SK-N-SH (cell line): ENCODE measurements around the gene RBMS3. TPM values are rescaled to one million over a fixed set of nuclear protein-coding genes. Genes with fewer than 3 reads are reported as not detected.

Source experiments
- CTCF ChIA-PET: fragments of 300-600, 350-600 bp; formaldehyde crosslinking; extraction: SDS; loops from one replicate; lab custom pipeline; 2021; lab: Yijun Ruan, JAX
- POLR2A ChIA-PET: fragments of 350-600 bp; sonication (Branson Sonifier 250); formaldehyde crosslinking; extraction: SDS; loops from one replicate; lab custom pipeline; 2020; ENCODE audit warnings: antibody characterized with exemption, inconsistent platforms; lab: Yijun Ruan, JAX
- DNase-seq: peaks from one replicate; pipeline ENCODE4 v3.0.0; 2012
- H2AFZ ChIP-seq: fragments of 200-600 bp; sonication (generic); 2 replicates; pipeline ENCODE4 v1.8.1; 2016; ENCODE audit warnings: antibody characterized with exemption, mild to moderate bottlenecking, low read depth
- H3F3A ChIP-seq: fragments of 200-600 bp; sonication (generic); replicated peaks from 2 replicates; pipeline ENCODE3; 2016; ENCODE audit warnings: antibody characterized with exemption, mild to moderate bottlenecking; ENCODE audit not compliant: insufficient read depth
- H3K27ac ChIP-seq, 2 experiments: fragments of 200-500 bp in 1 of 2; fragments of 200-600 bp in 1 of 2; sonication (Bioruptor generic) in 1 of 2; sonication (generic), shearing (Covaris generic) in 1 of 2; 2 replicates each; pipeline versions ENCODE4 v1.5.1 to v1.6.1; 2014 to 2016; ENCODE audit warnings: low read depth in 2 of 2, inconsistent platforms in 1 of 2, low read length in 1 of 2, mild to moderate bottlenecking in 1 of 2, mixed read lengths in 1 of 2
- H3K27me3 ChIP-seq: fragments of 200-600 bp; sonication (generic), shearing (Covaris generic); 2 replicates; pipeline ENCODE4 v1.6.1; 2016; ENCODE audit warnings: mixed run types; ENCODE audit not compliant: insufficient read depth
- H3K36me3 ChIP-seq, 2 experiments: fragments of 200-500 bp in 1 of 2; fragments of 200-600 bp in 1 of 2; sonication (Bioruptor generic) in 1 of 2; sonication (generic) in 1 of 2; replicated peaks in 1 of 2; 2 replicates each; pipeline versions ENCODE3 to v1.5.1; 2014 to 2016; ENCODE audit warnings: low read length in 1 of 2, mild to moderate bottlenecking in 1 of 2; ENCODE audit not compliant: insufficient read depth in 2 of 2, control insufficient read depth in 1 of 2
- H3K4me1 ChIP-seq, 2 experiments: fragments of 200-500 bp in 1 of 2; fragments of 200-600 bp in 1 of 2; sonication (Bioruptor generic) in 1 of 2; sonication (generic), shearing (Covaris generic) in 1 of 2; 2 replicates each; pipeline versions ENCODE4 v1.5.1 to v1.6.1; 2014 to 2016; ENCODE audit warnings: low read depth in 1 of 2, low read length in 1 of 2, mixed run types in 1 of 2; ENCODE audit not compliant: insufficient read depth in 2 of 2, control insufficient read depth in 1 of 2
- H3K4me2 ChIP-seq: fragments of 200-600 bp; sonication (generic), shearing (Covaris generic); 2 replicates; pipeline ENCODE4 v1.6.1; 2017; ENCODE audit warnings: mixed run types
- H3K4me3 ChIP-seq, 2 experiments: fragments of 200-500 bp in 1 of 2; fragments of 200-600 bp in 1 of 2; sonication (Bioruptor generic) in 1 of 2; sonication (generic), shearing (Covaris generic) in 1 of 2; 2 replicates each; pipeline versions ENCODE4 v1.5.1 to v1.8.1; 2014 to 2016; ENCODE audit warnings: low read depth in 2 of 2, inconsistent platforms in 1 of 2, low read length in 1 of 2, mild to moderate bottlenecking in 1 of 2, mixed read lengths in 1 of 2, moderate library complexity in 1 of 2
- H3K79me2 ChIP-seq: fragments of 200-600 bp; sonication (generic); 2 replicates; pipeline ENCODE4 v1.8.1; 2017; ENCODE audit warnings: mild to moderate bottlenecking; ENCODE audit not compliant: insufficient read depth
- H3K9ac ChIP-seq: fragments of 200-600 bp; sonication (generic); 2 replicates; pipeline ENCODE4 v1.6.1; 2017; ENCODE audit warnings: mixed run types
- H3K9me2 ChIP-seq: fragments of 200-600 bp; sonication (generic); 2 replicates; pipeline ENCODE4 v1.6.1; 2017; ENCODE audit warnings: mixed run types
- H3K9me3 ChIP-seq: fragments of 200-600 bp; sonication (generic); 2 replicates; pipeline ENCODE4 v1.6.1; 2017; ENCODE audit warnings: mixed run types, mild to moderate bottlenecking, moderate library complexity
- H4K20me1 ChIP-seq: fragments of 200-600 bp; sonication (generic); 2 replicates; pipeline ENCODE4 v1.6.1; 2017; ENCODE audit warnings: mild to moderate bottlenecking, mixed run types; ENCODE audit not compliant: insufficient read depth
- CHD2 ChIP-seq: fragments of 150-350 bp; IDR thresholded peaks from 2 replicates; pipeline ENCODE4 v1.6.1; 2018; ENCODE audit warnings: low read length; ENCODE audit not compliant: partially characterized antibody
- CTCF ChIP-seq: fragments of 200-600 bp; sonication (generic); IDR thresholded peaks from 2 replicates; pipeline ENCODE4 v1.6.1; 2017; ENCODE audit warnings: antibody characterized with exemption, mild to moderate bottlenecking, moderate library complexity
- ELF1 ChIP-seq: IDR thresholded peaks from 2 replicates; pipeline ENCODE4 v1.4.0; 2012
- EZH2phosphoT487 ChIP-seq: fragments of 200-600 bp; sonication (generic); IDR thresholded peaks from 2 replicates; pipeline ENCODE4 v1.6.1; 2017; ENCODE audit warnings: low read depth, mixed run types, mild to moderate bottlenecking, antibody characterized with exemption, moderate library complexity, borderline replicate concordance
- GABPA ChIP-seq: IDR thresholded peaks from 2 replicates; pipeline ENCODE4 v1.4.0; 2012; ENCODE audit warnings: low read depth, mild to moderate bottlenecking
- GATA2 ChIP-seq: sonication (generic); formaldehyde crosslinking; IDR thresholded peaks from 2 replicates; pipeline ENCODE4 v1.5.0; 2020; ENCODE audit warnings: mild to moderate bottlenecking, missing genetic modification reagents
- MAX ChIP-seq: IDR thresholded peaks from 2 replicates; pipeline ENCODE4 v1.4.0; 2012; ENCODE audit warnings: low read depth
- MEF2A ChIP-seq: IDR thresholded peaks from 2 replicates; pipeline ENCODE4 v1.4.0; 2012; ENCODE audit warnings: low read depth, borderline replicate concordance
- NFIC ChIP-seq: IDR thresholded peaks from 2 replicates; pipeline ENCODE4 v1.4.0; 2012; ENCODE audit warnings: borderline replicate concordance
- NRF1 ChIP-seq: IDR thresholded peaks from 2 replicates; pipeline ENCODE4 v1.6.1; 2012; ENCODE audit warnings: low read depth, mild to moderate bottlenecking, low read length
- PBX3 ChIP-seq: IDR thresholded peaks from 2 replicates; pipeline ENCODE4; 2012
- SMC3 ChIP-seq: IDR thresholded peaks from 2 replicates; pipeline ENCODE4 v1.6.1; 2012; ENCODE audit warnings: low read depth, low read length, improper control_type of control experiment
- USF2 ChIP-seq: fragments of 150-350 bp; IDR thresholded peaks from 2 replicates; pipeline ENCODE4 v1.6.1; 2017; ENCODE audit warnings: antibody characterized with exemption, low read length, low read depth, borderline replicate concordance
- YY1 ChIP-seq: IDR thresholded peaks from 2 replicates; pipeline ENCODE4 v1.4.0; 2012; ENCODE audit warnings: low read depth, mild to moderate bottlenecking
- ZBTB33 ChIP-seq: IDR thresholded peaks from 2 replicates; pipeline ENCODE4 v1.4.0; 2012; ENCODE audit warnings: low read depth, borderline replicate concordance
- WGBS: methylation state at CpG from one replicate; pipeline ENCODE4 v1.1.6; 2017; ENCODE audit warnings: low lambda C conversion rate; 5-methylcytosine and 5-hydroxymethylcytosine counted together
- polyA plus RNA-seq, 3 experiments: library from polyadenylated mRNA; depleted of rRNA; stranded (reverse); fragments of >200 nt; gene quantifications; 2 replicates each; pipeline ENCODE4 v1.2.3, GENCODE V29; 2012

The RBMS3 gene
- polyA plus RNA-seq, 1 of the 3 experiments (the other 2 are of a cell fraction): 8.2 TPM

- TF ChIP-seq PBX3: no peak
- no peak for TF ChIP-seq GABPA
- no peak for TF ChIP-seq ZBTB33
- no peak for TF ChIP-seq MAX
- Histone ChIP-seq H3K9ac (no peak overlapping the region), H3K79me2 (peaks cover 8% of the 10 kb centered on the region), H3K27ac (peak overlapping the region in 1 of 2 experiments; percentile 13; a peak in 1 of 4 replicates), H3K36me3 (peaks cover 0 to 8% of the 10 kb centered on the region in 2 experiments), H3K9me2 (no peaks in the 10 kb centered on the region), H2AFZ (no peak overlapping the region), H3K4me3 (no peak overlapping the region), H3K27me3 (no peaks in the 10 kb centered on the region), H3K4me1 (no peaks in the 10 kb centered on the region; a peak in 1 of 4 replicates), H3K4me2 (no peak overlapping the region), H3K9me3 (no peaks in the 10 kb centered on the region), H4K20me1 (no peaks in the 10 kb centered on the region), H3F3A (no peaks in the 10 kb centered on the region)
- ChIA-PET POLR2A (no interaction called here), CTCF (interaction anchor here (1.1 to 2.0 kb wide), 2 partner anchors 13 to 20 kb away, joined by 4 read pairs; no protein-coding TSS in a partner anchor)
- DNase-seq: no peak
Observed at GRCh38 chr3:29545615-29546014, 264.7 kb downstream of the RBMS3 start.

- Histone ChIP-seq H3K36me3 (peaks cover 7 to 18% of the 10 kb centered on the region in 2 experiments), H3F3A (peaks cover 9% of the 10 kb centered on the region), H3K4me1 (peaks cover 9 to 13% of the 10 kb centered on the region in 2 experiments; a peak in 3 of 4 replicates), H3K27me3 (no peaks in the 10 kb centered on the region), H2AFZ (no peak overlapping the region), H4K20me1 (no peaks in the 10 kb centered on the region), H3K9ac (no peak overlapping the region), H3K4me3 (no peak overlapping the region), H3K9me2 (no peaks in the 10 kb centered on the region), H3K4me2 (no peak overlapping the region), H3K9me3 (no peaks in the 10 kb centered on the region), H3K79me2 (peaks cover 10% of the 10 kb centered on the region; the same call in 1 of the 2 replicates), H3K27ac (peak overlapping the region; percentile 12 to 53; a peak in 3 of 4 replicates)
- no peak for TF ChIP-seq NFIC
- no peak for TF ChIP-seq MEF2A
- no peak for TF ChIP-seq YY1
- no peak for TF ChIP-seq ELF1
- no peak for TF ChIP-seq CTCF
- TF ChIP-seq USF2: no peak
- TF ChIP-seq EZH2phosphoT487: no peak
- TF ChIP-seq NRF1: no peak
- TF ChIP-seq MAX: no peak
- TF ChIP-seq GATA2 (CRISPR knock-in tag): no peak
- no peak for TF ChIP-seq CHD2
- TF ChIP-seq SMC3: no peak
- CTCF ChIA-PET: no interaction called here
- POLR2A ChIA-PET: no interaction called here
- WGBS: 86% methylated on average over 3 of the region's 3 CpGs
- no peak for DNase-seq
Observed at GRCh38 chr3:29552051-29552450, 271.2 kb downstream of the RBMS3 start.
